Heart left ventricle (tissue), 16 donors: ENCODE results near the gene AFTPH. TPM values are rescaled to one million over a fixed set of nuclear protein-coding genes. Genes with fewer than 3 reads are reported as not detected.

ENCODE experiments used
- ATAC-seq, 4 donors: fragments of 200-7000 bp; cut with Tn5 transposase; one replicate each; pipeline ENCODE4 v1.9.1; 2020 to 2022; ENCODE audit warnings: moderate library complexity in 4 of 4, mild to moderate bottlenecking in 3 of 4, moderate number of reproducible peaks in 1 of 4
- DNase-seq, 5 donors: peaks; one replicate each; pipeline ENCODE4 v3.0.0-alpha.2; 2020
- H3K27ac ChIP-seq, 12 donors: fragments of 200-600 bp; sonication (generic) in 4 of 12; one replicate each; pipeline versions ENCODE4 v1.5.0 to v1.8.0; 2016 to 2022; ENCODE audit warnings: mild to moderate bottlenecking in 2 of 12
- H3K27me3 ChIP-seq, 9 donors: fragments of 200-600 bp; sonication (generic) in 2 of 9; one replicate each; pipeline versions ENCODE4 v1.5.1 to v1.8.0; 2016 to 2022; ENCODE audit warnings: mild to moderate bottlenecking in 3 of 9
- H3K36me3 ChIP-seq, 9 donors: fragments of 200-600 bp; sonication (generic) in 2 of 9; one replicate each; pipeline versions ENCODE4 v1.5.0 to v1.8.0; 2018 to 2022; ENCODE audit warnings: mild to moderate bottlenecking in 2 of 9
- H3K4me1 ChIP-seq, 12 donors: fragments of 200-600 bp; sonication (generic) in 4 of 12; one replicate each; pipeline versions ENCODE4 v1.5.0 to v1.8.0; 2016 to 2022; ENCODE audit warnings: mild to moderate bottlenecking in 3 of 12
- H3K4me3 ChIP-seq, 12 donors: fragments of 200-600 bp; sonication (generic) in 4 of 12; one replicate each; pipeline versions ENCODE4 v1.5.0 to v1.8.0; 2017 to 2022; ENCODE audit warnings: mild to moderate bottlenecking in 9 of 12, moderate library complexity in 4 of 12
- H3K9me3 ChIP-seq, 12 donors: fragments of 200-600 bp; sonication (generic) in 4 of 12; one replicate each; pipeline versions ENCODE4 v1.5.0 to v1.8.0; 2016 to 2022; ENCODE audit warnings: mild to moderate bottlenecking in 1 of 12
- CTCF ChIP-seq, 12 donors: fragments of 200-600 bp; sonication (generic) in 4 of 12; IDR thresholded peaks; one replicate each; pipeline versions ENCODE4 v1.5.0 to v1.8.0; 2018 to 2022; ENCODE audit warnings: antibody characterized with exemption in 12 of 12, mild to moderate bottlenecking in 5 of 12
- POLR2A ChIP-seq, 2 donors: fragments of 450-650 bp; IDR thresholded peaks; one replicate each; pipeline ENCODE4 v1.6.1; 2017; ENCODE audit warnings: antibody characterized with exemption in 2 of 2, mild to moderate bottlenecking in 2 of 2, moderate library complexity in 2 of 2
- WGBS, 4 donors: extraction: QIAGEN DNeasy Blood & Tissue Kit in 2 of 4; methylation state at CpG; one replicate each; pipeline versions ENCODE4 v1.1.5 to v1.1.7; 2013 to 2018; 5-methylcytosine and 5-hydroxymethylcytosine counted together
- intact Hi-C, 10 donors: fragments of 100-400 bp; cut with DNase I; formaldehyde crosslinking; loops; one replicate each; pipeline versions ENCODE4 v1.11.1 to v1.14.2; 2022
- polyA plus RNA-seq, 2 donors: library from polyadenylated mRNA; stranded (reverse); fragments of 200-250 nt; gene quantifications; one replicate each; pipeline ENCODE4 v1.2.3, GENCODE V29; 2013
- total RNA-seq, 9 donors: library from RNA; depleted of rRNA in 2 of 9; stranded (reverse); fragments of >200 nt in 2 of 9; fragmentation: NEBNext Ultra II Directional in 3 of 9; extraction: Animal tissue kit (Norgen Biotek cat#: 25700) in 3 of 9; gene quantifications; one replicate each; pipeline versions ENCODE4 v1.1.0 to v1.2.4, GENCODE V29; 2016 to 2023
- donor health status: ischemic (EF 13 %, LVEDD 7.1; RV severe dilation, severe dysfunction).
- donor health status: healthy with polysubstance abuse.
- donor health status: DM: no; HTN: yes; CAD: no.
- donor health status: DM: no; HTN: no; CAD: no.
- donor health status: ischemic (EF 25% LVEDD 6.9; RV normal size, moderate dysfunction).
- donor health status: ischemic (EF 25% LVEDD 5.7; RV mildly dilated, moderate dysfunction).
- donor health status: healthy.
- donor health status: DM: yes; HTN: yes; CAD: no.
- donor health status: ischemic (EF 35%, LVEDD 5.7; RV mildly dilated, moderate dysfunction).
- donor health status: nonischemic (EF 11% LVEDD 7.7; RV severe dilation, severe dysfunction).
- donor health status: DM: yes; HTN: yes; CAD: no.
- donor health status: PGD.
- donor health status: ischemic (EF 29% LVEDD 5.4; RV normal size, mild dysfunction).
- donor health status: nonischemic (EF 23%, LVEDD 6.1; RV moderate dilation, normal function).

Gene AFTPH
- total and polyA plus RNA-seq, 11 donors, result 9.2 to 15.2 (median 10.7) TPM

GRCh38 chr2:64581018-64581417 lies 56.9 kb downstream of the AFTPH start:
- Histone ChIP-seq H3K4me3 (no peak overlapping the region), H3K9me3 (no peaks in the 10 kb centered on the region), H3K27me3 (no peaks in the 10 kb centered on the region), H3K27ac (no peak overlapping the region), H3K4me1 (no peaks in the 10 kb centered on the region), H3K36me3 (peaks cover 0 to 94% (median 71%) of the 10 kb centered on the region in 9 donors)
- 83 to 91% (median 89%) methylated on average over 2 of the region's 2 CpGs for WGBS, 4 donors
- no peak for TF ChIP-seq POLR2A (IDR thresholded peaks at IDR 0.05)
- no peak for TF ChIP-seq CTCF (IDR thresholded peaks at IDR 0.05)
- no peak for ATAC-seq
- DNase-seq, result no peak
- intact Hi-C loops, result no loop called here

DNA sequence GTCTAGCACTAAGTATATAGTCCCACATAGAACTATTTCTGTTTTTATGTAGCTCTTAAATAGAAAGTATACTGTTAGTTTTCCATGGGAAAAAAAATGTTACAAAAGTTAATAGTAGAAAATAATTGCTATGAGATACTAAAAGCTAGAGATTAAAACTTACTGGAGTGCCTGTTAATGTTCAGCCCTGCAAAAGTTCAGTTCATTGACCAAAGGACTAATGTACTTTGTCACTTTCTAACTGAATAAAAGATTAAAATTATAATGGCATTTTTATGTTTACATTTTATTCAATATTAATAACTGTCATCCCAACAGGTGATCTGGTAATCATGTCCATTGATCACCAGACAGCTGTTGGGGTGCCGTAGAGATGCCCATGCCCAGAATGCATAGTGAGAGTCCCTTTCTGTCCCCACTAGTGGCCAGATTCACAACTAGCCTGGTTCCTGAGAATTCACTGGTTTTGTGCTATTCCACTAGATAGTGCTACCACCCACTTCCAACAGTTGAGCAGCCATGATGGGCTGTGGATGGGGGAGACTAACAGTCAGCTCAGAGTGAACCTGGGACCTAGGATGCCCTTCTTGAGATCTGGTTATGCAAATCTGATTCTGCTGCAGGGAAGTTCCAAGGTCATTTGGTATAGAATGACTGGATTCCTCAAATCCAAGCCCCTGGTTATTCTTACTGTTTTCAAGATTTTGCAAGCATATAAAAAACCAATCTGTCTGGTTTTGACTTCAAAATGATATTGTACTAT lies 57.8 kb downstream of the AFTPH start:
- peaks cover 0 to 93% (median 69%) of the 10 kb centered on the region in 9 donors for H3K36me3 ChIP-seq
- H3K27ac ChIP-seq, result no peak overlapping the region
- peaks cover 0 to 5% (median 0%) of the 10 kb centered on the region in 12 donors for H3K4me1 ChIP-seq
- ATAC-seq (no peak), DNase-seq (no peak)
- WGBS, 4 donors, result 93 to 100% (median 96%) methylated on average over 1 of the region's 1 CpG
- no peaks in the 10 kb centered on the region for H3K27me3 ChIP-seq
- H3K4me3 ChIP-seq, result no peak overlapping the region
- intact Hi-C loops, result no loop called here
- no peaks in the 10 kb centered on the region for H3K9me3 ChIP-seq
- no peak for TF ChIP-seq POLR2A (IDR thresholded peaks at IDR 0.05)
- no peak for TF ChIP-seq CTCF (IDR thresholded peaks at IDR 0.05)

DNA sequence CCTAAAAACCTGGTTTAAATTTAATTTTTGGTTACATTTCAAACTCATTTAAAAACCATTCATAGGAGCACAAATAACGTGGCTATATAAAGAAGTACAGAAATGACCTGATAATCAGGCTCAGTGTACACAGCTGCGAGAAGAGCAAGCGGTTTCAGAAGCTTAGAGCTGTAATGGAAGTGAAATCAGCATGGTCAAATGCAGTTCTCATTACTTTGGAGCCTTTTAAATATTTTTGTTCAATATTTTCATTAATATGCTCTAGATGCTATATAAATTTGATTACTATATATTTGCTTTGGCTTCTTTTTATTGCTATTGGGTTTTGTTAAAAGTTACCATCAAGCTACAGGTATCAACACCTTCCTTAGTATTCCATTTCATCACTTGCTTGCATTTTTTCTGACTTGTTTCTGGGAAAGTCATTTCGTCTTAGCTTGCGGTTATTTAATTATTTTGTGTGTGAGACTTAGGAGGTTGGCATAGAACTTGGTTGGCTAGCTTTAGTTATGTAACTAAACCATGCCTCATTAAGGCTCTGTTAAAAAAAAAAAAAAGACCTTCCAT lies 58.7 kb downstream of the AFTPH start:
- Histone ChIP-seq H3K36me3 (peaks cover 0 to 86% (median 65%) of the 10 kb centered on the region in 9 donors), H3K27ac (no peak overlapping the region), H3K4me3 (no peak overlapping the region), H3K4me1 (peaks cover 0 to 11% (median 0%) of the 10 kb centered on the region in 12 donors), H3K27me3 (no peaks in the 10 kb centered on the region), H3K9me3 (no peaks in the 10 kb centered on the region)
- intact Hi-C loops, result no loop called here
- 83 to 94% (median 85%) methylated on average over 5 of the region's 5 CpGs for WGBS, 4 donors
- ATAC-seq (no peak), DNase-seq (no peak)
- no peak for TF ChIP-seq POLR2A (IDR thresholded peaks at IDR 0.05)
- TF ChIP-seq CTCF (IDR thresholded peaks at IDR 0.05), result no peak

DNA sequence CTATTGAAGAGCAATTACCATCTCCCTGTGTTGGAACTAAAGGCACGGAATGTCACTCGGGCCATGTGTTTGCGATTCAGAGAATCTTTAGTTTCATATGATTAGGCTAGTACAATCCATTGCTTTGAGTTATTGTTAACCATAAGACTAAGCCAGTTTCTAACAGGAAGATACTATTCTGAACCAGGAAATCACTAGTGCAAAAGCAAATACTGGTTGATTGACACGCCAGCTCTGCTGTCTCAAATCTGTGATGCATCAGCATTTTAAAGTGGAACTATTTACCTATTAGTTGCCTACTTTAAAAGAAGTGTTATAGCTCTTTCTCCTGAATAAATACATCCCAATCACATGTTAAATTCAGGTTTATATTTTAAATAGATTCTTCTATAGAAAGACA lies 61.9 kb downstream of the AFTPH start:
- H3K36me3 ChIP-seq, result peaks cover 0 to 85% (median 67%) of the 10 kb centered on the region in 9 donors
- 87 to 93% (median 91%) methylated on average over 4 of the region's 4 CpGs for WGBS, 4 donors
- no peak for TF ChIP-seq POLR2A (IDR thresholded peaks at IDR 0.05)
- TF ChIP-seq CTCF (IDR thresholded peaks at IDR 0.05), result no peak

More for the DNA sequence above, 61.9 kb downstream of the AFTPH start:
- ATAC-seq (no peak), DNase-seq (no peak)
- no peaks in the 10 kb centered on the region for H3K9me3 ChIP-seq
- intact Hi-C loops, result loop anchor here (1.0 to 5.0 kb wide), 8 partner anchors 56 to 287 kb away; partner anchors contain the start of gene SERTAD2 (in 1 of the 10)
- H3K4me3 ChIP-seq, result no peak overlapping the region
- no peak overlapping the region for H3K27ac ChIP-seq
- peaks cover 0 to 11% (median 0%) of the 10 kb centered on the region in 12 donors for H3K4me1 ChIP-seq
- H3K27me3 ChIP-seq, result no peaks in the 10 kb centered on the region
